Left lung (tissue), 10 donors: ENCODE data around the gene LTC4S. TPM values are rescaled to one million over a fixed set of nuclear protein-coding genes. Genes with fewer than 3 reads are reported as not detected.

Source experiments
- ATAC-seq: fragments of 200-7000 bp; cut with Tn5 transposase; one replicate; pipeline ENCODE4 v1.9.1; 2020; ENCODE audit warnings: moderate library complexity
- DNase-seq, 4 donors: peaks; one replicate each; pipeline ENCODE4 v3.0.0-alpha.2; 2013 to 2020
- H3K27ac ChIP-seq, 2 donors: fragments of 200-600 bp; sonication (generic) in 1 of 2; one replicate each; pipeline versions ENCODE4 v1.5.0 to v1.8.0; 2020 to 2021
- H3K27me3 ChIP-seq, 2 donors: fragments of 200-600 bp; sonication (generic) in 1 of 2; one replicate each; pipeline versions ENCODE4 v1.5.0 to v1.8.0; 2020 to 2021
- H3K36me3 ChIP-seq, 2 donors: fragments of 200-600 bp; sonication (generic) in 1 of 2; one replicate each; pipeline versions ENCODE4 v1.5.0 to v1.8.0; 2020 to 2021
- H3K4me1 ChIP-seq, 2 donors: fragments of 200-600 bp; one replicate each; pipeline ENCODE4 v1.8.0; 2021
- H3K4me3 ChIP-seq, 2 donors: fragments of 200-600 bp; sonication (generic) in 1 of 2; one replicate each; pipeline versions ENCODE4 v1.5.0 to v1.8.0; 2020 to 2021; ENCODE audit warnings: mild to moderate bottlenecking in 1 of 2
- H3K9me3 ChIP-seq, 2 donors: fragments of 200-600 bp; sonication (generic) in 1 of 2; one replicate each; pipeline versions ENCODE4 v1.5.0 to v1.8.0; 2020 to 2021
- intact Hi-C, 2 donors: fragments of 100-400 bp; cut with DNase I; formaldehyde crosslinking; loops; one replicate each; pipeline versions ENCODE4 v1.11.2 to v1.14.2; 2022
- polyA plus RNA-seq, 6 donors: library from polyadenylated mRNA; unstranded; fragments of 120-200 nt; gene quantifications; one replicate each; pipeline ENCODE4 v1.2.1, GENCODE V29; 2013; ENCODE audit not compliant: insufficient read length in 6 of 6
- total RNA-seq, 2 donors: library from RNA; stranded (reverse); fragmentation: NEBNext Ultra II Directional; extraction: Animal tissue kit (Norgen Biotek cat#: 25700); gene quantifications; one replicate each; pipeline ENCODE4 v1.2.1, GENCODE V29; 2021
- TF ChIP-seq, protein P1 (sequence below), 2 donors: fragments of 200-600 bp; sonication (generic) in 1 of 2; IDR thresholded peaks; one replicate each; pipeline versions ENCODE4 v1.5.0 to v1.8.0; 2021; ENCODE audit warnings: antibody characterized with exemption in 2 of 2
- donor health status: DM: no; HTN: yes; CAD: no.
- donor health status: DM: no; HTN: no; CAD: no.

Gene LTC4S
- total and polyA plus RNA-seq, 8 donors = 3.0 to 19.6 (median 5.0) TPM

GRCh38 chr5:179822444-179822990 lies 28.7 kb downstream of the LTC4S start:
- ATAC-seq (no peak), DNase-seq (peak in 1 of 4 donors; percentile 67)
- intact Hi-C loops = no loop called here
- H3K4me3 ChIP-seq = peak overlapping the region; percentile 96 to 99
- TF ChIP-seq, protein P1, sequence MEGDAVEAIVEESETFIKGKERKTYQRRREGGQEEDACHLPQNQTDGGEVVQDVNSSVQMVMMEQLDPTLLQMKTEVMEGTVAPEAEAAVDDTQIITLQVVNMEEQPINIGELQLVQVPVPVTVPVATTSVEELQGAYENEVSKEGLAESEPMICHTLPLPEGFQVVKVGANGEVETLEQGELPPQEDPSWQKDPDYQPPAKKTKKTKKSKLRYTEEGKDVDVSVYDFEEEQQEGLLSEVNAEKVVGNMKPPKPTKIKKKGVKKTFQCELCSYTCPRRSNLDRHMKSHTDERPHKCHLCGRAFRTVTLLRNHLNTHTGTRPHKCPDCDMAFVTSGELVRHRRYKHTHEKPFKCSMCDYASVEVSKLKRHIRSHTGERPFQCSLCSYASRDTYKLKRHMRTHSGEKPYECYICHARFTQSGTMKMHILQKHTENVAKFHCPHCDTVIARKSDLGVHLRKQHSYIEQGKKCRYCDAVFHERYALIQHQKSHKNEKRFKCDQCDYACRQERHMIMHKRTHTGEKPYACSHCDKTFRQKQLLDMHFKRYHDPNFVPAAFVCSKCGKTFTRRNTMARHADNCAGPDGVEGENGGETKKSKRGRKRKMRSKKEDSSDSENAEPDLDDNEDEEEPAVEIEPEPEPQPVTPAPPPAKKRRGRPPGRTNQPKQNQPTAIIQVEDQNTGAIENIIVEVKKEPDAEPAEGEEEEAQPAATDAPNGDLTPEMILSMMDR (IDR thresholded peaks at IDR 0.05) = no peak
- H3K27me3 ChIP-seq = no peaks in the 10 kb centered on the region
- H3K27ac ChIP-seq = peak overlapping the region; percentile 26 to 42
- peaks cover 40 to 88% of the 10 kb centered on the region in 2 donors for H3K4me1 ChIP-seq
- H3K9me3 ChIP-seq = no peaks in the 10 kb centered on the region
- peaks cover 8 to 56% of the 10 kb centered on the region in 2 donors for H3K36me3 ChIP-seq

DNA sequence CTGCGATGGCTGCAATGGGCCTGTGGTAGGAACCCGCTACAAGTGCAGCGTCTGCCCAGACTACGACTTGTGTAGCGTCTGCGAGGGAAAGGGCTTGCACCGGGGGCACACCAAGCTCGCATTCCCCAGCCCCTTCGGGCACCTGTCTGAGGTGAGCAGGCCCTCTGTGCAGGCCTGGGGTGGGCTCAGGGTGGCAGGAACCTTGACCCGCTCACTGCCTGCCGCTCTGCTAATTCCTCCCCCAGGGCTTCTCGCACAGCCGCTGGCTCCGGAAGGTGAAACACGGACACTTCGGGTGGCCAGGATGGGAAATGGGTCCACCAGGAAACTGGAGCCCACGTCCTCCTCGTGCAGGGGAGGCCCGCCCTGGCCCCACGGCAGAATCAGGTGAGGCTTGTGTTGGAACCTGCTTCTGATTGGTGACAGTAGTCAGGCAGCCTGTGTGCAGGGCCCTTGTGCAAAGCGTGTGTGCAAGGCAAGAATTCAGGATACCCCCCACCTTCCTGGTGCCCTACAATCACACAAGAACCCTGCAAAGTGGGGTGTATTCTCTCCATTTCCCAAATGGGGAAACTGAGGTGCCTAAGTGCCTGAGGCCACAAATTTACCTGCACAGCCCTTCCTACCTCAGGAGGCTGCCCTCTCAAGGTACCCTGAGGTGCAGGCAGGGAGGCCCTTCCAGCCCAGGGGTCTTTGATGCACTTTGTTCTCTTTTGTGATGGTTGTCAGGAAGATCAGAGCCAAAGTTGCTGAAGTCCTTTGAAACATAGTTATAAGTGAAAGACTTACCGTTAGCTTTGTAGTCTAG lies 30.4 kb downstream of the LTC4S start:
- H3K27ac ChIP-seq = peak overlapping the region in 1 of 2 donors; percentile 5
- DNase-seq (peak in 2 of 4 donors; percentile 32 to 76), ATAC-seq (no peak)
- H3K27me3 ChIP-seq = no peaks in the 10 kb centered on the region
- TF ChIP-seq, protein P1 (IDR thresholded peaks at IDR 0.05) = no peak
- H3K4me3 ChIP-seq = peak overlapping the region in 1 of 2 donors; percentile 96
- intact Hi-C loops = no loop called here
- H3K36me3 ChIP-seq = peaks cover 8 to 73% of the 10 kb centered on the region in 2 donors
- no peaks in the 10 kb centered on the region for H3K9me3 ChIP-seq
- peaks cover 32 to 79% of the 10 kb centered on the region in 2 donors for H3K4me1 ChIP-seq

DNA sequence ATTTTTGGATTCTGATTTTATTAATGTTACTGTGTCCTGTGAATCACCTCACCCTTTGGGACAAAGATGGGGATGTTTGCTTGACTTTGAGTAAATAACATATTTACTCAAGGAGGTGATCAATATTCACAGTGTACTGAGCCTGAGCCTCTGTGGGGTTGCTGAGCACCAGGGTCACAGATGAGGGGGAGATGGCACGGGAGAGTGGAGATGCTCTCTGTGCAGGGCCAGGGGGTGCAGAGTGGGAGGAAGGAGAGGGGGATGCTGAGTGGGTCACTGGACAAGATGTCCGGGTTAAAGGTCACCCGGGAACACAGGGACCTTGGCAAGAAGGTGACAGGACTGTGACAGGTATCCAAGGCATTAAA lies 30.9 kb downstream of the LTC4S start:
- no peaks in the 10 kb centered on the region for H3K9me3 ChIP-seq
- DNase-seq = peak in 1 of 4 donors; percentile 15
- H3K36me3 ChIP-seq = peaks cover 8 to 78% of the 10 kb centered on the region in 2 donors
- intact Hi-C loops = no loop called here
- no peak overlapping the region for H3K27ac ChIP-seq
- H3K4me3 ChIP-seq = peak overlapping the region in 1 of 2 donors; percentile 96
- H3K27me3 ChIP-seq = no peaks in the 10 kb centered on the region
- TF ChIP-seq, protein P1 (IDR thresholded peaks at IDR 0.05) = no peak
- H3K4me1 ChIP-seq = peaks cover 27 to 73% of the 10 kb centered on the region in 2 donors
- no peak for ATAC-seq

- TF ChIP-seq, protein P1 (IDR thresholded peaks at IDR 0.05) = no peak
- H3K27ac ChIP-seq = no peak overlapping the region
- peaks cover 8 to 88% of the 10 kb centered on the region in 2 donors for H3K36me3 ChIP-seq
- no peaks in the 10 kb centered on the region for H3K9me3 ChIP-seq
- H3K4me3 ChIP-seq = peak overlapping the region in 1 of 2 donors; percentile 6
- peak in 1 of 4 donors; percentile 50 for DNase-seq
- intact Hi-C loops = no loop called here
- peaks cover 20 to 65% of the 10 kb centered on the region in 2 donors for H3K4me1 ChIP-seq
- no peaks in the 10 kb centered on the region for H3K27me3 ChIP-seq
- no peak for ATAC-seq
Observed at GRCh38 chr5:179825655-179826182, 31.9 kb downstream of the LTC4S start.

- peak in 2 of 4 donors; percentile 59 to 78 for DNase-seq
- Histone ChIP-seq H3K27ac (peak overlapping the region in 1 of 2 donors; percentile 60), H3K27me3 (no peaks in the 10 kb centered on the region), H3K4me1 (peaks cover 11 to 55% of the 10 kb centered on the region in 2 donors), H3K9me3 (no peaks in the 10 kb centered on the region), H3K4me3 (peak overlapping the region in 1 of 2 donors; percentile 4), H3K36me3 (peaks cover 11 to 100% of the 10 kb centered on the region in 2 donors)
- peak; percentile 58 for ATAC-seq
- TF ChIP-seq, protein P1 (IDR thresholded peaks at IDR 0.05) = no peak
- intact Hi-C loops = no loop called here
Observed at GRCh38 chr5:179827680-179828079, 33.9 kb downstream of the LTC4S start.
